Nephron (organoid): ENCODE results near the gene ZNF516.

Experiments
- H3K27ac Mint-ChIP-seq, 3 experiments: 2 replicates each; pipeline ENCODE4 v1.8.0; 2020; ENCODE audit warnings: mixed read lengths in 3 of 3, mild to moderate bottlenecking in 2 of 3, moderate library complexity in 1 of 3
- H3K27me3 Mint-ChIP-seq: 2 replicates; pipeline ENCODE4 v1.8.0; 2021; ENCODE audit warnings: low read depth, mild to moderate bottlenecking, moderate library complexity, mixed read lengths
- H3K36me3 Mint-ChIP-seq: 2 replicates; pipeline ENCODE4 v1.8.0; 2020; ENCODE audit warnings: low read depth, mixed read lengths
- H3K4me1 Mint-ChIP-seq: 2 replicates; pipeline ENCODE4 v1.8.0; 2020; ENCODE audit warnings: mixed read lengths
- H3K4me3 Mint-ChIP-seq, 3 experiments: 2 replicates each; pipeline ENCODE4 v1.8.0; 2020; ENCODE audit warnings: mild to moderate bottlenecking in 3 of 3, mixed read lengths in 3 of 3, moderate library complexity in 2 of 3
- H3K9me3 Mint-ChIP-seq: 2 replicates; pipeline ENCODE4 v1.8.0; 2020; ENCODE audit warnings: mixed read lengths
- CTCF ChIP-seq, 3 experiments: fragments of 200-600 bp; sonication (generic); IDR thresholded peaks; one replicate each; pipeline ENCODE4 v1.5.0; 2021; ENCODE audit warnings: antibody characterized with exemption in 3 of 3; ENCODE audit not compliant: unreplicated experiment in 3 of 3

ZNF516 gene

GRCh38 chr18:76491776-76492668 lies 3.0 kb downstream of the ZNF516 start:
- Mint-ChIP-seq H3K36me3 (no peaks in the 10 kb centered on the region), H3K27ac (peak overlapping the region; percentile 83 to 97 (median 96)), H3K9me3 (no peaks in the 10 kb centered on the region), H3K4me1 (peaks cover 39% of the 10 kb centered on the region), H3K27me3 (no peaks in the 10 kb centered on the region), H3K4me3 (peak overlapping the region; percentile 88 to 93 (median 91))
- no peak for TF ChIP-seq CTCF (IDR thresholded peaks at IDR 0.05; ENCODE audit: unreplicated experiment in 3 of 3)

DNA sequence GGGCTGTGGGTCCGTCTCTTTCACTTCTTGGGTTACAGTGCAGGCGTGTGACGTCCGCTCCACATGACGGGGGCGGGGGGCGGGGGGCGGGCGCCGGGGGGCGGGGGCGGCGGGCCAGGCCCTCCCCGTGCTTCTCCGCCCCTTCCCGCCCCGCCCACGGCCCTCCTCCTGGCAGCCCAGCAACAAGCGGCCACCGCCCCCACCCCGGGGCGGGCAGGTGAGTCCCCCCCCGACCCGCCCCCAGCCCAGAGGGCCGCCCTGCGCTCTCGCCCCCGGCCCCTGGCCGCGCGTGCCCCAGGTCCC lies 3.6 kb downstream of the ZNF516 start:
- Mint-ChIP-seq H3K4me1 (peaks cover 42% of the 10 kb centered on the region), H3K36me3 (no peaks in the 10 kb centered on the region), H3K9me3 (no peaks in the 10 kb centered on the region), H3K4me3 (peak overlapping the region; percentile 88 to 93 (median 91)), H3K27ac (peak overlapping the region in 1 of 3 experiments; percentile 96), H3K27me3 (no peaks in the 10 kb centered on the region)
- TF ChIP-seq CTCF (IDR thresholded peaks at IDR 0.05; ENCODE audit: unreplicated experiment in 3 of 3): no peak

DNA sequence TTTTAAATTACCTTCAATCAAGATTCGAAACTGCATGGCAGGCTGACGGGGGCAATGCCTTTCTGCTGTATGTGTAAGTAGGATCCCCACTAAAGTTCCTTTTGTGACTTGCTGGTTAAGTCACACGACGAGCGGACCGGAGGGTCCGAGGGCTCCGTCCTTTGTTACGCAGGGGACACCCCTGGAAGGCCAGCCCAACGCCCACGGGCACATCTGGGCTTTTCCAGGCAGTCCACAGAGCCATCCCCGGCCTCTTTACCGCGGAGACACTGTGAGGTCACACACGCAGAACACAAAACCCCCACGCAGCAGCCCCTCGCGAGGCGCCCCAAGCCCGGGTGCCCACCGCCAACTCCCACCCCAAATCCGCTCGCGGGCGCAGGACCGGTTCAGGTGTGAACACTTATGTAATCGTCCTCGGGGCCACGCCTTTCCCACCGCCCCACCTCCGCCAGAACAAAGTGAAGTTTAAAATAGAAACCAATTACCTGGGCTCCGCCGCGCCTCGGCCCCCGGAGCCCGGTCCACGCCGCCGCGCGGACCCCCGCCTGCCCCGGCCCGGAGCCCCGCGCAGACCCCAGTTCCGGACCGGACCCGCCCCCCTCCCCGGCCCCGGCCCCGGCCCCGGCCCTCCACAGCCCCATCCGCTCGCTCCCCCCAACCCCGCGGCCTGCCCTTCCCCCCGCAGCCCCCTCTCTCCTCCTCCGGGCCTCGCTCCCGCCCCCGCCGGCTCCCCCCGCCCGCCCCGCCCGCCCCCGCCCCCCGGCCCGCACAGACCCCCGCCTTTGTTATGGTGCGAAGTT lies 4.2 kb downstream of the ZNF516 start:
- Mint-ChIP-seq H3K36me3 (peaks cover 2% of the 10 kb centered on the region), H3K9me3 (no peaks in the 10 kb centered on the region), H3K4me3 (peak overlapping the region; percentile 97 to 98 (median 97)), H3K4me1 (peaks cover 48% of the 10 kb centered on the region), H3K27me3 (no peaks in the 10 kb centered on the region), H3K27ac (peak overlapping the region; percentile 82 to 97 (median 93))
- no peak for TF ChIP-seq CTCF (IDR thresholded peaks at IDR 0.05; ENCODE audit: unreplicated experiment in 3 of 3)

- H3K9me3 Mint-ChIP-seq: no peaks in the 10 kb centered on the region
- TF ChIP-seq CTCF (IDR thresholded peaks at IDR 0.05; ENCODE audit: unreplicated experiment in 3 of 3): no peak
- H3K27me3 Mint-ChIP-seq: no peaks in the 10 kb centered on the region
- H3K4me3 Mint-ChIP-seq: peak overlapping the region; percentile 97 to 98 (median 97)
- peaks cover 56% of the 10 kb centered on the region for H3K4me1 Mint-ChIP-seq
- peak overlapping the region; percentile 82 to 97 (median 93) for H3K27ac Mint-ChIP-seq
- peaks cover 6% of the 10 kb centered on the region for H3K36me3 Mint-ChIP-seq
Measured at GRCh38 chr18:76490033-76490432, 5.0 kb downstream of the ZNF516 start.

- Mint-ChIP-seq H3K36me3 (peaks cover 9% of the 10 kb centered on the region), H3K4me1 (peaks cover 66% of the 10 kb centered on the region), H3K9me3 (no peaks in the 10 kb centered on the region), H3K4me3 (peak overlapping the region; percentile 97 to 98 (median 97)), H3K27ac (peak overlapping the region; percentile 44 to 93 (median 82)), H3K27me3 (no peaks in the 10 kb centered on the region)
- TF ChIP-seq CTCF (IDR thresholded peaks at IDR 0.05; ENCODE audit: unreplicated experiment in 3 of 3): no peak
Measured at GRCh38 chr18:76489081-76489480, 6.0 kb downstream of the ZNF516 start.
